ENCODE measurements around the gene PFDN2. TPM values are rescaled to one million over a fixed set of nuclear protein-coding genes. Genes with fewer than 3 reads are reported as not detected.

The PFDN2 gene
- total and polyA plus RNA-seq, 2 of the 8 experiments (the other 6 are each of a cell fraction or from before 2014, with no cell fraction given): 66.2 to 71.2 TPM

DNA sequence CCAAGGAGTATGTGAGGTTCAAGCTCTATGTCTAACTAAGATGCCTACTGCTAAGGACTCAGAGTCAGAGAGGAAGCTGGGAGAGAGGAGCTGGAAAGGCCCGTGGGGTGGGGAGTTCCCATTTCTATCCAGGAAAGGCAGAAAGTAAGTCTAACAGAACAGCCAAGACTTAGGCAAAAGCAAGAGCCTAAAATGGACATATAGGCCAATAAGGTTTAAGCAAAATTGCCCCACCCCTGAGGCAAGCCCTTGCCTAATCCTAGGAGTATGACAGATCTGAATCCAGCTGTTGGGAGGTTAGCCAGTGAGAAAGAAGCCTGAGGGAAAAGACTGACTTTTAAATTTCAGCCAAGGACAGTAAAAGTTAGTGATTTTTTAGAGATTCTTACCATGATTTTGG lies 21.3 kb downstream of the PFDN2 start:
- no peak overlapping the region for H4K5ac ChIP-seq (ENCODE audit: insufficient read length, low read depth, low read length)
- H2BK120ac ChIP-seq (replicated peaks; ENCODE audit: low read depth, low read length): no peak overlapping the region
- no peak overlapping the region for H2AK5ac ChIP-seq (ENCODE audit: low read depth, low read length)
- peaks cover 3% of the 10 kb centered on the region; the same call in 1 of the 2 replicates for H3K79me1 ChIP-seq (ENCODE audit: low read depth, low read length)
- H2AFZ ChIP-seq (ENCODE audit: low read length): no peak overlapping the region
- H3K9me3 ChIP-seq (ENCODE audit: insufficient read depth in 2 of 2, low read depth in 1 of 2, low read length in 1 of 2): no peaks in the 10 kb centered on the region
- H3K9ac ChIP-seq (replicated peaks in 1 of 4; ENCODE audit: extremely low read depth in 1 of 4, low read depth in 3 of 4, low read length in 3 of 4): no peak overlapping the region
- ChIA-PET CTCF (ENCODE audit: partially characterized antibody) (interaction anchor here (0.7 to 10.0 kb wide), 25 partner anchors 10 to 317 kb away, joined by 3 to 282 read pairs (median 5); partner anchors contain the start of genes ARHGAP30, F11R, NECTIN4 and NIT1), POLR2A (ENCODE audit: partially characterized antibody) (interaction anchor here (0.9 to 5.3 kb wide), 5 partner anchors 22 to 50 kb away, joined by 3 to 32 read pairs (median 6); partner anchors contain the start of genes ARHGAP30, DEDD and USF1)
- no peak overlapping the region for H4K8ac ChIP-seq (ENCODE audit: extremely low read depth, insufficient read depth, low read length)
- no peak for DNase-seq (ENCODE audit: low read depth in 1 of 2, low spot score in 2 of 2)
- no peaks in the 10 kb centered on the region for H3K27me3 ChIP-seq (replicated peaks in 1 of 4; ENCODE audit: control insufficient read depth in 3 of 4, extremely low read depth in 1 of 4, insufficient read depth in 3 of 4, low read length in 3 of 4)
- H4K20me1 ChIP-seq (replicated peaks in 1 of 2; ENCODE audit: control insufficient read depth in 1 of 2, insufficient read depth in 2 of 2, low read length in 2 of 2): no peaks in the 10 kb centered on the region
- peaks cover 0 to 6% (median 0%) of the 10 kb centered on the region in 4 experiments; a peak in 2 of 7 replicates for H3K4me1 ChIP-seq (replicated peaks in 1 of 4; ENCODE audit: control insufficient read depth in 3 of 4, insufficient read depth in 4 of 4, low read length in 3 of 4)
- no peak overlapping the region for H3K27ac ChIP-seq (ENCODE audit: low read depth, low read length)
- H3K4me2 ChIP-seq (ENCODE audit: insufficient read depth in 1 of 2, low read depth in 2 of 2, low read length in 2 of 2): no peak overlapping the region
- no peak overlapping the region for H2BK12ac ChIP-seq (ENCODE audit: low read depth, low read length)
- no peak overlapping the region for H3K23ac ChIP-seq (ENCODE audit: insufficient read length)
- H4K91ac ChIP-seq (replicated peaks; ENCODE audit: insufficient read length, low read length): no peak overlapping the region
- H3K18ac ChIP-seq (ENCODE audit: extremely low read depth, low read length): no peak overlapping the region
- WGBS, 2 experiments (ENCODE audit: extremely low coverage in 1 of 2, insufficient coverage in 1 of 2, insufficient read length in 1 of 2, insufficient replicate concordance in 2 of 2, low coverage in 1 of 2, low lambda C conversion rate in 2 of 2, missing lambda C conversion rate in 1 of 2): 43% methylated on average over 1 of the region's 1 CpG; no CpG with 5 or more reads in 1 of the 2 experiments
- no peaks in the 10 kb centered on the region for H3K79me2 ChIP-seq (ENCODE audit: control insufficient read depth in 1 of 2, insufficient read depth in 2 of 2, low read length in 2 of 2)
- peaks cover 13% of the 10 kb centered on the region for H3K23me2 ChIP-seq (ENCODE audit: low read depth, low read length)
- FAIRE-seq: no peak
- H3K4me3 ChIP-seq (ENCODE audit: extremely low read depth in 1 of 4, insufficient read depth in 2 of 4, low read depth in 3 of 4, low read length in 4 of 4): no peak overlapping the region
- H2BK15ac ChIP-seq (ENCODE audit: low read length): no peak overlapping the region
- H3K56ac ChIP-seq (replicated peaks; ENCODE audit: insufficient read length, low read depth, low read length): no peak overlapping the region
- H2BK20ac ChIP-seq (ENCODE audit: low read length): no peak overlapping the region
- no peak overlapping the region for H3K14ac ChIP-seq (ENCODE audit: insufficient read length)
- no peak overlapping the region for H2BK5ac ChIP-seq (ENCODE audit: low read depth, low read length)
- no peak overlapping the region for H3K4ac ChIP-seq (replicated peaks; ENCODE audit: insufficient read length, low read depth, low read length)
- H3K36me3 ChIP-seq (ENCODE audit: control insufficient read depth in 2 of 4, insufficient read depth in 4 of 4, low read length in 3 of 4): peaks cover 0 to 8% (median 1%) of the 10 kb centered on the region in 4 experiments; a peak in 2 of 8 replicates
- no peak for TF ChIP-seq CHD2 (IDR thresholded peaks at IDR 0.05; ENCODE audit: low read length)
- no peak for TF ChIP-seq YY1 (IDR thresholded peaks at IDR 0.05; ENCODE audit: low read depth, low read length)
- no peak for TF ChIP-seq TAF7 (optimal IDR thresholded peaks at IDR 0.05; ENCODE audit: borderline replicate concordance, low read depth, low read length)
- TF ChIP-seq TCF12 (IDR thresholded peaks at IDR 0.05; ENCODE audit: low read depth, low read length): no peak
- no peak for TF ChIP-seq POU5F1 (IDR thresholded peaks at IDR 0.05; ENCODE audit: low read depth, low read length)
- TF ChIP-seq BACH1 (IDR thresholded peaks at IDR 0.05; ENCODE audit: low read length): no peak
- TF ChIP-seq HDAC2 (IDR thresholded peaks at IDR 0.05; ENCODE audit: borderline replicate concordance in 1 of 2, low read depth in 2 of 2, low read length in 2 of 2): no peak
- TF ChIP-seq BRCA1 (IDR thresholded peaks at IDR 0.05; ENCODE audit: low read depth, low read length): no peak

Measured in H1 (cell line).